GM21737 (cell line): ENCODE data around the gene PDZRN3.

Experiments used
- ATAC-seq: cut with Tn5 transposase; IDR thresholded peaks from one replicate; pipeline ENCODE4 v1.9.1; 2021; ENCODE audit warnings: mild to moderate bottlenecking, moderate library complexity; ENCODE audit not compliant: unreplicated experiment

PDZRN3 gene

GRCh38 chr3:73559749-73560148 is 65.0 kb downstream of the PDZRN3 start:
- no peak for ATAC-seq

- ATAC-seq, result no peak
These were observed 66.0 kb downstream of the PDZRN3 start for GRCh38 chr3:73558727-73559075.

GRCh38 chr3:73557986-73558726 is 66.6 kb downstream of the PDZRN3 start:
- ATAC-seq, result no peak

GRCh38 chr3:73556520-73557372 is 68.0 kb downstream of the PDZRN3 start:
- no peak for ATAC-seq

GRCh38 chr3:73555076-73555475 is 69.7 kb downstream of the PDZRN3 start:
- ATAC-seq, result no peak

GRCh38 chr3:73552700-73553099 is 72.0 kb downstream of the PDZRN3 start:
- no peak for ATAC-seq

GRCh38 chr3:73550032-73550431 is 74.7 kb downstream of the PDZRN3 start:
- no peak for ATAC-seq

GRCh38 chr3:73549051-73549600 is 75.6 kb downstream of the PDZRN3 start:
- ATAC-seq, result no peak

- ATAC-seq, result no peak
These were observed 76.3 kb downstream of the PDZRN3 start for GRCh38 chr3:73548436-73548835.

- ATAC-seq, result no peak
These were observed 77.1 kb downstream of the PDZRN3 start for GRCh38 chr3:73547427-73548248.

- ATAC-seq, result no peak
These were observed 77.8 kb downstream of the PDZRN3 start for GRCh38 chr3:73546961-73547360.

- ATAC-seq, result no peak
These were observed 81.3 kb downstream of the PDZRN3 start for GRCh38 chr3:73543412-73543811.

GRCh38 chr3:73542136-73542535 is 82.6 kb downstream of the PDZRN3 start:
- no peak for ATAC-seq

GRCh38 chr3:73540969-73541740 is 83.6 kb downstream of the PDZRN3 start:
- no peak for ATAC-seq

GRCh38 chr3:73538486-73538885 is 86.3 kb downstream of the PDZRN3 start:
- ATAC-seq, result no peak

GRCh38 chr3:73536952-73537351 is 87.8 kb downstream of the PDZRN3 start:
- ATAC-seq, result no peak

- no peak for ATAC-seq
These were observed 88.3 kb downstream of the PDZRN3 start for GRCh38 chr3:73536336-73536895.

GRCh38 chr3:73535931-73536330 is 88.8 kb downstream of the PDZRN3 start:
- ATAC-seq, result no peak

- no peak for ATAC-seq
These were observed 89.6 kb downstream of the PDZRN3 start for GRCh38 chr3:73535137-73535536.

GRCh38 chr3:73530022-73530396 is 94.7 kb downstream of the PDZRN3 start:
- no peak for ATAC-seq
